ENCODE data around the gene FOXP1. TPM values are rescaled to one million over a fixed set of nuclear protein-coding genes. Genes with fewer than 3 reads are reported as not detected.

The FOXP1 gene
- total and polyA plus RNA-seq, 9 of the 15 experiments (the other 6 are each of a cell fraction or from before 2014, with no cell fraction given), result 7.7 to 34.5 (median 13.7) TPM

DNA sequence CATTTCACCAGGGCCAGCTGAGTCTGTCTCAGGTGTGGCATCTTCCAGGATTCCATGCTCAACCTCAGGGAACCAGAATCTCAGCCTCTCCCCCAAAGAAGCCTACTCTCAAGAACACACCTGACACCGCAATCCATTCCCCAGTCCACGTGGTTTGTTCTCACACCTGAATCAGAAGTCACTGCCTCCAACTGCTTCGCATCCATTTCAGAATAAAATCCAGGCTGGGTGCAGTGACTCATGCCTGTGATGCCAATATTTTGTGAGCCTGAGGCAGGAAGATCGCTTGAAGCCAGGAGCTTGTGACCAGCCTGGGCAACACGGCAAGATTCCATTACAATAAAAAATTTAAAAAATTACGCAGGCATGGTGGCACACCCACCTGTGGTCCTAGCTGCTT is 212.2 kb downstream of the FOXP1 start:
- Histone ChIP-seq H3K9me1 (ENCODE audit: control insufficient read depth, insufficient read depth, low read length) (no peaks in the 10 kb centered on the region), H3K27me3 (ENCODE audit: control insufficient read depth in 2 of 2, insufficient read depth in 2 of 2, low read length in 2 of 2) (no peaks in the 10 kb centered on the region), H3K4me3 (no peak overlapping the region), H3K9ac (ENCODE audit: insufficient read depth in 1 of 2, low read depth in 2 of 2, low read length in 2 of 2) (no peak overlapping the region), H3K9me3 (replicated peaks; ENCODE audit: control insufficient read depth, insufficient read depth, low read depth, low read length) (no peaks in the 10 kb centered on the region), H3K79me2 (ENCODE audit: control insufficient read depth, insufficient read depth, low read length) (no peaks in the 10 kb centered on the region), H4K20me1 (replicated peaks; ENCODE audit: control insufficient read depth, insufficient read depth, low read length) (no peaks in the 10 kb centered on the region), H3K27ac (ENCODE audit: extremely low read depth, low read depth, low read length) (no peak overlapping the region), H2AFZ (ENCODE audit: low read depth, low read length) (no peak overlapping the region), H3K36me3 (ENCODE audit: control insufficient read depth, insufficient read depth, low read length) (no peaks in the 10 kb centered on the region), H3K4me1 (replicated peaks in 1 of 2; ENCODE audit: control insufficient read depth in 2 of 2, insufficient read depth in 2 of 2, low read length in 2 of 2) (peaks cover 6 to 15% of the 10 kb centered on the region in 2 experiments; a peak in 3 of 5 replicates), H3K4me2 (ENCODE audit: insufficient read depth, low read length) (no peak overlapping the region; the same call in 1 of the 2 replicates)
- CTCF ChIA-PET (ENCODE audit: low intra/inter-chr PET ratio), result no interaction called here
- no peak for DNase-seq (ENCODE audit: extremely low read depth in 1 of 4, low spot score in 3 of 4)
- intact Hi-C loops (cut with micrococcal nuclease) (no loop called here), in situ Hi-C loops (cut with MboI) (no loop called here)
- whole genome bisulfite sequencing (ENCODE audit: insufficient coverage, low coverage, missing lambda C conversion rate), result 86% methylated on average over 6 of the region's 6 CpGs
- TF ChIP-seq CHD2 (IDR thresholded peaks at IDR 0.05; ENCODE audit: low read depth, low read length), result no peak
- TF ChIP-seq, protein P1, sequence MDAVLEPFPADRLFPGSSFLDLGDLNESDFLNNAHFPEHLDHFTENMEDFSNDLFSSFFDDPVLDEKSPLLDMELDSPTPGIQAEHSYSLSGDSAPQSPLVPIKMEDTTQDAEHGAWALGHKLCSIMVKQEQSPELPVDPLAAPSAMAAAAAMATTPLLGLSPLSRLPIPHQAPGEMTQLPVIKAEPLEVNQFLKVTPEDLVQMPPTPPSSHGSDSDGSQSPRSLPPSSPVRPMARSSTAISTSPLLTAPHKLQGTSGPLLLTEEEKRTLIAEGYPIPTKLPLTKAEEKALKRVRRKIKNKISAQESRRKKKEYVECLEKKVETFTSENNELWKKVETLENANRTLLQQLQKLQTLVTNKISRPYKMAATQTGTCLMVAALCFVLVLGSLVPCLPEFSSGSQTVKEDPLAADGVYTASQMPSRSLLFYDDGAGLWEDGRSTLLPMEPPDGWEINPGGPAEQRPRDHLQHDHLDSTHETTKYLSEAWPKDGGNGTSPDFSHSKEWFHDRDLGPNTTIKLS (IDR thresholded peaks at IDR 0.05; ENCODE audit: borderline replicate concordance, low read depth), result no peak
- TF ChIP-seq CREBBP (IDR thresholded peaks at IDR 0.05; ENCODE audit: low read depth, low read length), result no peak
- TF ChIP-seq RHOXF2B (CRISPR knock-in tag; conservative IDR thresholded peaks at IDR 0.05), result no peak
- TF ChIP-seq, protein P2, sequence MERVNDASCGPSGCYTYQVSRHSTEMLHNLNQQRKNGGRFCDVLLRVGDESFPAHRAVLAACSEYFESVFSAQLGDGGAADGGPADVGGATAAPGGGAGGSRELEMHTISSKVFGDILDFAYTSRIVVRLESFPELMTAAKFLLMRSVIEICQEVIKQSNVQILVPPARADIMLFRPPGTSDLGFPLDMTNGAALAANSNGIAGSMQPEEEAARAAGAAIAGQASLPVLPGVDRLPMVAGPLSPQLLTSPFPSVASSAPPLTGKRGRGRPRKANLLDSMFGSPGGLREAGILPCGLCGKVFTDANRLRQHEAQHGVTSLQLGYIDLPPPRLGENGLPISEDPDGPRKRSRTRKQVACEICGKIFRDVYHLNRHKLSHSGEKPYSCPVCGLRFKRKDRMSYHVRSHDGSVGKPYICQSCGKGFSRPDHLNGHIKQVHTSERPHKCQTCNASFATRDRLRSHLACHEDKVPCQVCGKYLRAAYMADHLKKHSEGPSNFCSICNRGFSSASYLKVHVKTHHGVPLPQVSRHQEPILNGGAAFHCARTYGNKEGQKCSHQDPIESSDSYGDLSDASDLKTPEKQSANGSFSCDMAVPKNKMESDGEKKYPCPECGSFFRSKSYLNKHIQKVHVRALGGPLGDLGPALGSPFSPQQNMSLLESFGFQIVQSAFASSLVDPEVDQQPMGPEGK (CRISPR knock-in tag; IDR thresholded peaks at IDR 0.05; ENCODE audit: borderline replicate concordance), result no peak
- TF ChIP-seq MTA1 (IDR thresholded peaks at IDR 0.05; ENCODE audit: borderline replicate concordance), result no peak
- no peak for TF ChIP-seq ZFP30 (CRISPR knock-in tag; IDR thresholded peaks at IDR 0.05; ENCODE audit: borderline replicate concordance)
- no TSS peak for BruUV-seq (replicated peaks)
- FAIRE-seq, result no peak
- ATAC-seq, result no peak
- POLR2A ChIA-PET, result no interaction called here
